Neural cell (in vitro differentiated cells): ENCODE results near the gene BET1. TPM values are rescaled to one million over a fixed set of nuclear protein-coding genes. Genes with fewer than 3 reads are reported as not detected.

Experiments used
- H2AFZ ChIP-seq: fragments of 200-600, 300-800 bp; sonication (generic), shearing (Covaris generic); 2 replicates; pipeline ENCODE4 v1.6.0; 2014; ENCODE audit warnings: low read depth, mild to moderate bottlenecking, antibody characterized with exemption, low read length, moderate library complexity
- H3F3A ChIP-seq: fragments of 200-600 bp; shearing (Covaris generic); 2 replicates; pipeline ENCODE4 v1.6.1; 2016; ENCODE audit warnings: mild to moderate bottlenecking, moderate library complexity, mixed read lengths, antibody characterized with exemption, low read length; ENCODE audit not compliant: insufficient read depth, poor library complexity, severe bottlenecking
- H3K27ac ChIP-seq: fragments of 200-600, 300-800 bp; sonication (generic), shearing (Covaris generic); 2 replicates; pipeline ENCODE4 v1.5.1; 2014; ENCODE audit warnings: mild to moderate bottlenecking, low read length, moderate library complexity
- H3K27me3 ChIP-seq: fragments of 300-800, 200-600 bp; sonication (generic), shearing (Covaris generic); 2 replicates; pipeline ENCODE4 v1.6.0; 2014; ENCODE audit warnings: mild to moderate bottlenecking, low read depth, low read length, moderate library complexity; ENCODE audit not compliant: insufficient read depth
- H3K36me3 ChIP-seq: fragments of 300-800, 200-600 bp; sonication (generic), shearing (Covaris generic); 2 replicates; pipeline ENCODE4 v1.5.1; 2014; ENCODE audit warnings: mild to moderate bottlenecking, antibody characterized with exemption, low read length, moderate library complexity; ENCODE audit not compliant: insufficient read depth
- H3K4me2 ChIP-seq: fragments of 300-800, 200-600 bp; sonication (generic), shearing (Covaris generic); 2 replicates; pipeline ENCODE4 v1.6.0; 2014; ENCODE audit warnings: mild to moderate bottlenecking, low read length
- H3K4me3 ChIP-seq: fragments of 300-800, 200-600 bp; sonication (generic), shearing (Covaris generic); 2 replicates; pipeline ENCODE4 v1.5.1; 2014; ENCODE audit warnings: mild to moderate bottlenecking, low read length, moderate library complexity
- H3K79me2 ChIP-seq: fragments of 200-600 bp; shearing (Covaris generic); replicated peaks from 2 replicates; pipeline ENCODE4 v1.6.0; 2014; ENCODE audit warnings: mild to moderate bottlenecking, low read length, moderate library complexity; ENCODE audit not compliant: insufficient read depth
- H3K9ac ChIP-seq: fragments of 300-800, 200-600 bp; sonication (generic), shearing (Covaris generic); 2 replicates; pipeline ENCODE4 v1.6.1; 2016; ENCODE audit warnings: mild to moderate bottlenecking, low read length, mixed read lengths
- H3K9me2 ChIP-seq: fragments of 200-600 bp; shearing (Covaris generic); 2 replicates; pipeline ENCODE4 v1.6.1; 2016; ENCODE audit warnings: mild to moderate bottlenecking, low read length, mixed read lengths; ENCODE audit not compliant: insufficient read depth
- H3K9me3 ChIP-seq: fragments of 200-600, 300-800 bp; sonication (generic), shearing (Covaris generic); 2 replicates; pipeline ENCODE4 v1.6.1; 2016; ENCODE audit warnings: mild to moderate bottlenecking, mixed run types, low read length, moderate library complexity, mixed read lengths
- H4K20me1 ChIP-seq: fragments of 200-600 bp; shearing (Covaris generic); 2 replicates; pipeline ENCODE4 v1.6.1; 2016; ENCODE audit warnings: mild to moderate bottlenecking, mixed run types; ENCODE audit not compliant: insufficient read depth
- EP300 ChIP-seq: fragments of 450-650 bp; conservative IDR thresholded peaks from 2 replicates; pipeline ENCODE4 v1.6.1; 2014; ENCODE audit warnings: antibody characterized with exemption, mild to moderate bottlenecking, moderate library complexity; ENCODE audit not compliant: poor library complexity, severe bottlenecking
- EZH2 ChIP-seq: fragments of 200-600, 300-800 bp; shearing (Covaris generic), sonication (generic); IDR thresholded peaks from 2 replicates; pipeline ENCODE4 v1.6.1; 2014; ENCODE audit warnings: antibody characterized with exemption, low read length, borderline replicate concordance, mild to moderate bottlenecking; ENCODE audit not compliant: insufficient read depth, poor library complexity, severe bottlenecking
- MXI1 ChIP-seq: fragments of 450-650 bp; conservative IDR thresholded peaks from 2 replicates; pipeline ENCODE4 v1.6.1; 2014; ENCODE audit warnings: antibody characterized with exemption, mild to moderate bottlenecking; ENCODE audit not compliant: poor library complexity, severe bottlenecking
- POLR2AphosphoS5 ChIP-seq: IDR thresholded peaks from 2 replicates; pipeline ENCODE4 v1.6.1; 2012
- RAD21 ChIP-seq: fragments of 450-650 bp; conservative IDR thresholded peaks from 2 replicates; pipeline ENCODE4 v1.6.1; 2014; ENCODE audit warnings: antibody characterized with exemption, mild to moderate bottlenecking, moderate library complexity
- SMC3 ChIP-seq: fragments of 450-650 bp; conservative IDR thresholded peaks from 2 replicates; pipeline ENCODE4 v1.6.1; 2014; ENCODE audit warnings: antibody characterized with exemption, mild to moderate bottlenecking, moderate library complexity; ENCODE audit not compliant: poor library complexity
- TAF1 ChIP-seq: IDR thresholded peaks from 2 replicates; pipeline ENCODE4 v1.6.1; 2012; ENCODE audit warnings: low read depth
- polyA plus RNA-seq: library from polyadenylated mRNA; depleted of rRNA; stranded (reverse); fragments of >200 nt; gene quantifications from 2 replicates; pipeline ENCODE4 v1.2.3, GENCODE V29; 2014
- TF ChIP-seq, protein P1 (sequence below): fragments of 450-650 bp; IDR thresholded peaks from 2 replicates; pipeline ENCODE4 v1.5.1; 2014; ENCODE audit warnings: antibody characterized with exemption, mild to moderate bottlenecking, moderate library complexity; ENCODE audit not compliant: poor library complexity, severe bottlenecking
- TF ChIP-seq, protein P2 (sequence below): IDR thresholded peaks from 2 replicates; pipeline ENCODE4 v1.6.1; 2012; ENCODE audit warnings: borderline replicate concordance

The BET1 gene
- polyA plus RNA-seq, 1 donor from 2014 or later: 49.9 TPM

DNA sequence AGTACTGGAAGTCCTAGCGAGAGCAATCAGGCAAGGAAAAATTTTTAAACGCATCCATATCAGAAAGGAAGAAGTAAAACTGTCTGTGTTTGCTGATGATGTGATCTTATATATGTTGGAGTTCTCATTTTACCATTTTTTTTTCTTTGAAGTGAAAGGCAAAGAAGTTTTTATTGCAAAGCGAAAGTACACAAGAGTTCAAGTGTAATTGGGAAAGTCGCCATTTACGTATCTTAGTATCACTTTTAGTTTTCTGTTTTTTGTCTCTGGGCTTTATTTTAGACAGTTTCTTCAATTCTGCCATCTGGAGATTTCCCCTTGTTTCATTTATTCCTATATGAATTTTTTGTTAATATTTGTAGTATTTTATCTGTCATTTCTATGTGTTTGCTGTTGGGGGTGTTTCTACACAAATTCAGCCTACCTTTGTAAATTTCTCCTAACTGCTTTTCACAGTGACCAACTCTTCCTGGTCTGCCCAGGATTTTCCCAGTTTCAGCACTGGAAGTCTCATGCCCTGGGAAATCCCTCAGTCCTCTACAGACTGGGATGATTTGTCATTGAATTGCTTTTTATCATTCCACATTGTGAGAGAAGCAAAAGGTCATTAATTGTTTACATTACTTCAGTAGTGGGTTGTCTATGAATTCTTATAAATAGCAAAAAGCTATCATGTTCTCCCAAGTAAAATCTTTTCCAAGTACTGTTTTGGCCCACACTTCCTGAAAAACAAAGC is 23.2 kb downstream of the BET1 start:
- H3K4me3 ChIP-seq: no peak overlapping the region
- H2AFZ ChIP-seq: no peak overlapping the region
- no peaks in the 10 kb centered on the region for H3K27me3 ChIP-seq
- no peak for TF ChIP-seq EZH2
- no peak for TF ChIP-seq TAF1
- TF ChIP-seq POLR2AphosphoS5: no peak
- no peak for TF ChIP-seq EP300
- TF ChIP-seq, protein P1, sequence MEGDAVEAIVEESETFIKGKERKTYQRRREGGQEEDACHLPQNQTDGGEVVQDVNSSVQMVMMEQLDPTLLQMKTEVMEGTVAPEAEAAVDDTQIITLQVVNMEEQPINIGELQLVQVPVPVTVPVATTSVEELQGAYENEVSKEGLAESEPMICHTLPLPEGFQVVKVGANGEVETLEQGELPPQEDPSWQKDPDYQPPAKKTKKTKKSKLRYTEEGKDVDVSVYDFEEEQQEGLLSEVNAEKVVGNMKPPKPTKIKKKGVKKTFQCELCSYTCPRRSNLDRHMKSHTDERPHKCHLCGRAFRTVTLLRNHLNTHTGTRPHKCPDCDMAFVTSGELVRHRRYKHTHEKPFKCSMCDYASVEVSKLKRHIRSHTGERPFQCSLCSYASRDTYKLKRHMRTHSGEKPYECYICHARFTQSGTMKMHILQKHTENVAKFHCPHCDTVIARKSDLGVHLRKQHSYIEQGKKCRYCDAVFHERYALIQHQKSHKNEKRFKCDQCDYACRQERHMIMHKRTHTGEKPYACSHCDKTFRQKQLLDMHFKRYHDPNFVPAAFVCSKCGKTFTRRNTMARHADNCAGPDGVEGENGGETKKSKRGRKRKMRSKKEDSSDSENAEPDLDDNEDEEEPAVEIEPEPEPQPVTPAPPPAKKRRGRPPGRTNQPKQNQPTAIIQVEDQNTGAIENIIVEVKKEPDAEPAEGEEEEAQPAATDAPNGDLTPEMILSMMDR: no peak
- TF ChIP-seq RAD21: no peak
- no peak for TF ChIP-seq SMC3
- TF ChIP-seq, protein P2, sequence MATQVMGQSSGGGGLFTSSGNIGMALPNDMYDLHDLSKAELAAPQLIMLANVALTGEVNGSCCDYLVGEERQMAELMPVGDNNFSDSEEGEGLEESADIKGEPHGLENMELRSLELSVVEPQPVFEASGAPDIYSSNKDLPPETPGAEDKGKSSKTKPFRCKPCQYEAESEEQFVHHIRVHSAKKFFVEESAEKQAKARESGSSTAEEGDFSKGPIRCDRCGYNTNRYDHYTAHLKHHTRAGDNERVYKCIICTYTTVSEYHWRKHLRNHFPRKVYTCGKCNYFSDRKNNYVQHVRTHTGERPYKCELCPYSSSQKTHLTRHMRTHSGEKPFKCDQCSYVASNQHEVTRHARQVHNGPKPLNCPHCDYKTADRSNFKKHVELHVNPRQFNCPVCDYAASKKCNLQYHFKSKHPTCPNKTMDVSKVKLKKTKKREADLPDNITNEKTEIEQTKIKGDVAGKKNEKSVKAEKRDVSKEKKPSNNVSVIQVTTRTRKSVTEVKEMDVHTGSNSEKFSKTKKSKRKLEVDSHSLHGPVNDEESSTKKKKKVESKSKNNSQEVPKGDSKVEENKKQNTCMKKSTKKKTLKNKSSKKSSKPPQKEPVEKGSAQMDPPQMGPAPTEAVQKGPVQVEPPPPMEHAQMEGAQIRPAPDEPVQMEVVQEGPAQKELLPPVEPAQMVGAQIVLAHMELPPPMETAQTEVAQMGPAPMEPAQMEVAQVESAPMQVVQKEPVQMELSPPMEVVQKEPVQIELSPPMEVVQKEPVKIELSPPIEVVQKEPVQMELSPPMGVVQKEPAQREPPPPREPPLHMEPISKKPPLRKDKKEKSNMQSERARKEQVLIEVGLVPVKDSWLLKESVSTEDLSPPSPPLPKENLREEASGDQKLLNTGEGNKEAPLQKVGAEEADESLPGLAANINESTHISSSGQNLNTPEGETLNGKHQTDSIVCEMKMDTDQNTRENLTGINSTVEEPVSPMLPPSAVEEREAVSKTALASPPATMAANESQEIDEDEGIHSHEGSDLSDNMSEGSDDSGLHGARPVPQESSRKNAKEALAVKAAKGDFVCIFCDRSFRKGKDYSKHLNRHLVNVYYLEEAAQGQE: no peak
- no peak overlapping the region for H3K9ac ChIP-seq
- no peaks in the 10 kb centered on the region for H3K9me3 ChIP-seq
- H4K20me1 ChIP-seq: no peaks in the 10 kb centered on the region
- H3K4me2 ChIP-seq: no peak overlapping the region
- H3K9me2 ChIP-seq: no peaks in the 10 kb centered on the region
- H3K79me2 ChIP-seq: no peaks in the 10 kb centered on the region
- no peaks in the 10 kb centered on the region for H3F3A ChIP-seq
- no peak overlapping the region for H3K27ac ChIP-seq
- no peaks in the 10 kb centered on the region for H3K36me3 ChIP-seq

DNA sequence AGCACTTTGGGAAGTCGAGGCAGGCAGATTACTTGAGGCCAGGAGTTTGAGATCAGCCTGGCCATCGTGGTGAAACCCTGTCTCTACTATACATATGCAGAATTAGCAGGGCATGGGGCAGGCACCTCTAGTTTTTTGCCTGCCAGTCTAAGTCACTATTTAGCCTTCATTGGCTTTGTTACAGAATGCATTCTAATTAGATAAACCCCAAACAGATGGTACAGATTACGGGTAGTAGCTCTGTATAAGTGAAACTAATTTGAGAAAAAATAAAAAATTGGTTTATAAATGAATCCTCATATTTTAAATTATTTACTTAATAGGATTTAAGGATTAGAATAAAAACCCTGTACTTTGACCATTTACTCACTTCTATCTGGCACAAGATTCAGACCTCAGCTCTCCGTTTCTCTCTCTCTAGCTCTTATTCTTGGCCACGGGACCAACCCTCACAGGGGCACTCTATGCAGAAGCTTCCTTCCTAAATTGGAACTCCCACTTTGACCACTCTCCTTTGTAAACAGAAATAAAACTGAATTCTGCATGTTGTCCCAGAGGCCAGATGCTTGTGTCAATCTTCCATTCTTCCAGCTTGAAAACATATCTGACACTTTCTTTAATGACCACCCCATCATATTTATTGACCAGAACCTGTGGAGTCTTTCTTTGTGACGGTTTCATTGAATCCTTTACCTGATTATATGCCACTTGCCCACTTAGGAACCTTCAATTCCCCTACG is 26.8 kb downstream of the BET1 start:
- Histone ChIP-seq H4K20me1 (no peaks in the 10 kb centered on the region), H3K9me2 (no peaks in the 10 kb centered on the region), H3K9me3 (no peaks in the 10 kb centered on the region), H3F3A (no peaks in the 10 kb centered on the region), H3K4me3 (no peak overlapping the region), H3K27ac (no peak overlapping the region), H2AFZ (no peak overlapping the region), H3K36me3 (no peaks in the 10 kb centered on the region), H3K4me2 (no peak overlapping the region), H3K27me3 (no peaks in the 10 kb centered on the region), H3K79me2 (no peaks in the 10 kb centered on the region), H3K9ac (no peak overlapping the region)
- TF ChIP-seq RAD21: no peak
- TF ChIP-seq MXI1: no peak
- TF ChIP-seq, protein P2: no peak
